ENCODE data around the gene CD6. TPM values are rescaled to one million over a fixed set of nuclear protein-coding genes. Genes with fewer than 3 reads are reported as not detected.

The CD6 gene
- total and polyA plus RNA-seq, 2 donors (not counting 3 experiments of a cell fraction or from before 2014, with no cell fraction given), result not detected

DNA sequence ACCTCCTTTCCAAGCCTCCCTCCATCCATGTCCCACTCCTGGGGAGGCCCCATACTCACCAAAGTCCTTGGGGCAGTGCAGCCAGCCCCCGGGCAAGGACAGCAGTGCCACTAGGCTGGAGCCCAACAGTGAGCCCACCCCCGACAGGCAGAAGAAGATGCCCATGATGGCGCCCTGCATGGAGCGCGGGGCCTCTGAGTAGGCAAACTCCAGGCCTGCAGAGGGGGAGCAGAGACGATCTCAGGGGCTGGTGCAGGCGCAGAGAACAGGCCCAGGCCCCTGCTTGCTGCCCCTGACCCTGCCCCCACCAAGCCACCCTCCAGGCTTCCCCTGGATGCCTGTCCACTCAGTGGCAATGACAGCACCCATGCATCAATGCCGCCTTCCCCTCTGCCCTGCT lies 33.7 kb upstream of the CD6 start:
- dilution Hi-C loops (cut with MboI; ENCODE audit: extremely low pct_ligation_motif_present, low sequenced_read_pairs), result no loop called here
- CTCF ChIA-PET, result no interaction called here
- POLR2A ChIA-PET, result no interaction called here

More for the DNA sequence above, 33.7 kb upstream of the CD6 start:
- Histone ChIP-seq H4K20me1 (replicated peaks; ENCODE audit: control insufficient read depth, extremely low read depth, insufficient read depth, low read length) (no peaks in the 10 kb centered on the region), H3K4me2 (ENCODE audit: insufficient read depth, low read length) (no peak overlapping the region), H3K27me3 (ENCODE audit: control insufficient read depth in 2 of 2, insufficient read depth in 2 of 2, low read length in 2 of 2) (no peaks in the 10 kb centered on the region), H3K27ac (ENCODE audit: insufficient read depth, low read depth, low read length) (no peak overlapping the region), H3K4me3 (replicated peaks in 1 of 3; ENCODE audit: insufficient read depth in 1 of 3, low read depth in 1 of 3, low read length in 3 of 3) (no peak overlapping the region), H3K79me2 (ENCODE audit: control insufficient read depth, insufficient read depth, low read length) (no peaks in the 10 kb centered on the region), H2AFZ (ENCODE audit: low read depth, low read length) (no peak overlapping the region), H3K9me3 (replicated peaks; ENCODE audit: control insufficient read depth, insufficient read depth, low read length) (no peaks in the 10 kb centered on the region), H3K4me1 (ENCODE audit: control insufficient read depth, extremely low read depth, insufficient read depth, low read length) (peaks cover 8% of the 10 kb centered on the region), H3K36me3 (ENCODE audit: control insufficient read depth in 2 of 2, extremely low read depth in 1 of 2, insufficient read depth in 2 of 2, low read length in 2 of 2) (peaks cover 0 to 13% of the 10 kb centered on the region in 2 experiments), H3K9me1 (replicated peaks; ENCODE audit: control insufficient read depth, extremely low read depth, insufficient read depth, low read length) (no peaks in the 10 kb centered on the region), H3K9ac (replicated peaks; ENCODE audit: extremely low read depth, insufficient read depth, low read length) (no peak overlapping the region)
- no peak for DNase-seq (ENCODE audit: low read depth, low spot score)
- BruUV-seq (replicated peaks), result no TSS peak
- TF ChIP-seq GATA2 (IDR thresholded peaks at IDR 0.05; ENCODE audit: insufficient read depth, insufficient read length, low read depth, low read length), result no peak
- TF ChIP-seq JUN (IDR thresholded peaks at IDR 0.05; ENCODE audit: borderline replicate concordance, insufficient read depth, insufficient read length, low read depth), result no peak
- TF ChIP-seq EZH2 (IDR thresholded peaks at IDR 0.05; ENCODE audit: borderline replicate concordance, low read depth, low read length, severe bottlenecking), result no peak
- no peak for TF ChIP-seq POLR2A (IDR thresholded peaks at IDR 0.05; ENCODE audit: low read depth, low read length)
- TF ChIP-seq POLR2AphosphoS5 (IDR thresholded peaks at IDR 0.05; ENCODE audit: insufficient read depth, low read depth, low read length), result no peak
- TF ChIP-seq FOS (IDR thresholded peaks at IDR 0.05; ENCODE audit: borderline replicate concordance, insufficient read depth, low read length), result no peak
- TF ChIP-seq, protein P1, sequence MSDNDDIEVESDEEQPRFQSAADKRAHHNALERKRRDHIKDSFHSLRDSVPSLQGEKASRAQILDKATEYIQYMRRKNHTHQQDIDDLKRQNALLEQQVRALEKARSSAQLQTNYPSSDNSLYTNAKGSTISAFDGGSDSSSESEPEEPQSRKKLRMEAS (IDR thresholded peaks at IDR 0.05; ENCODE audit: insufficient read depth, insufficient read length), result no peak
- no peak for TF ChIP-seq CTCF (IDR thresholded peaks at IDR 0.05; ENCODE audit: extremely low read depth in 1 of 2, insufficient read depth in 1 of 2, low read depth in 1 of 2, low read length in 2 of 2)
- TF ChIP-seq MYC (IDR thresholded peaks at IDR 0.05; ENCODE audit: low read depth, low read length), result no peak
- intact Hi-C loops (cut with micrococcal nuclease), result loop anchor here (1.0 kb wide), 1 partner anchor 32 kb away; the partner anchor contains the start of gene PRPF19
- no peak for FAIRE-seq
